NCI-H146 treated with DMSO at 0.1 percent for 48 hours (cell line): Measurements from ENCODE around the gene NBPF1.
"Not testable (repeated sequence)": the region's sequence is repeated elsewhere in the genome, so short reads cannot be mapped to it uniquely, and the experiment has no call there.

Source experiments
- DNase-seq: peaks from one replicate; lab custom pipeline; 2025; ENCODE audit not compliant: unreplicated experiment; lab: John Stamatoyannopoulos, UW

NBPF1 gene

DNA sequence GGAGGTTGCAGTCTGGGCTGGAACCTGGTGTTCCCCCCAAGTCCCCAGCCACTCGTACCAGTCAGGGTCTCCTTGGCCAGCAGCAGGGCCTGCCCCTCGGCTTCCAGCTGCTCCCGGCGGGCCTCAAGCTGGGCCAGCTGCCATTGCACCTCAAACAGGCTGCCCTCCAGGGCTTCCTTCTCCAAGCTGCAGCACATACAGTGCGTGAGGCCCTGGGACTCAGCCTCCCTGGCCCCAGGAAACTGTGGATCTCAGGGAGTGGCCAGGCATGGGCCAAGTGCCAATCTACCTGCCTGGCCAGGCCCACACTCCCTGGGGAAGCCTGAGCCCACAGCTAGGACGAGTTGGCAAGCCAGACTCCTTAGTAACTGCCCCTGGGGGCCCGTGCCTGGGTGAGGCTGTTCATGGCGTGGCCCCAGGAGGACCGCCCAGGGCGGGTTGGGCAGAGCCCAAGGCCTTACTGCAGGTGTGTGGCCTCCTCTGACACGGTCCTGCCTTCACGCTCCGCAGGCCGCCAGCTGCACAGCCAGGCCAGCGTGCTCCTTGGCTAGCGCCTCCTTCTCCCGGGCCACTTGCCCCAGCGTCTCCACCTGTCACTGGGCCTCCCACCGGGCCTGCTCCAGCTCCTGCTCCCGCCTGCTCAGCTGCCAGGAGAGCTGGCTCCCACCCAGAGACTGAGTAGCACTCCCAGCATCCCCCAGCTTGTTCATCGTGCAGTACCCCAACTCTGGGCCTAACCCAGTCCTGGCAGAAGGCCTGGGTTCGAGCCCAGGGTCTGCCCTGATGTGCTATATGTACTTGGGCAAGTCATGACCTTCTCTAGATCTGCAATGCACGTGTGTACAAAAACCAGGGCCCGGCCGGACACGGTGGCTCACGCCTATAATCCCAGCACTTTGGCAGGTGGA is 10.7 kb upstream of the NBPF1 start:
- DNase-seq, result not testable (repeated sequence)

DNA sequence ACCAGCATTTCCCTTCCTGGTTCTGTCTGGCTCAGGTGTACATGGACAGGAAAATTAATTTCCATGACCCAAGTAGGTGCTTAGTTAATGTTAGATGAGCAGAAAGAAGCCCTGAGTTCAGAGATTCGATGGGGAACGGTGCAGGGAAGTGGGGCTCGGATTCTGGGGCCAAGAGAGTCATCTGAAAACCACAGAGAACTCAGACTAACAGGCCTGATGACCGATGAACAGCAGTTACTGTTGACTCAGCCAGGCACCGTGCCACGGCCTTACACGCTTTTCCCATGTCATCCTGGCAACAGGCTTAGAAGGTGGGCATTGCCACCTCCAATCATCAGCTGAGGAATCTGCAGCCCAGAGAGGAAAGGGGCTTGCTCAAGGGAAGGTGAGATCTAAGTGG is 10.0 kb upstream of the NBPF1 start:
- not testable (repeated sequence) for DNase-seq

GRCh38 chr1:16621681-16622315 is 8.4 kb upstream of the NBPF1 start:
- not testable (repeated sequence) for DNase-seq

DNA sequence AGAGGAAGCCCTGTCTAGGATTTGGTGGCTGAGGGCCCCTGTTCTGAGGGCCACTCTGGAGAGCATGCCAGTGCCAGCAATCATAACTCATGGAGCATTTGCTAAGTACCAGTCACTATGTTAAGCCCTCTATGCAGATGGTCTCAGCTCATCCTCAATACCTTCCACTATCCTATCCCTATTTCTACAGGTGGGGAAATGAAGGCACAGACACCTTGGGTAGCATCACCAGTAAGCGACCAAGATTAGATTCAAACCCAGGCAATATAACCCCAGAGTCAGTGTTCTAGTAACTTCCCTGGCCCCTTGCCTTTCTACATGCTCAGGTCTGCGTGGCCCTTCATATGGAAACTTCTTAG is 7.9 kb upstream of the NBPF1 start:
- no peak for DNase-seq

GRCh38 chr1:16619803-16620501 is 6.6 kb upstream of the NBPF1 start:
- not testable (repeated sequence) for DNase-seq

DNA sequence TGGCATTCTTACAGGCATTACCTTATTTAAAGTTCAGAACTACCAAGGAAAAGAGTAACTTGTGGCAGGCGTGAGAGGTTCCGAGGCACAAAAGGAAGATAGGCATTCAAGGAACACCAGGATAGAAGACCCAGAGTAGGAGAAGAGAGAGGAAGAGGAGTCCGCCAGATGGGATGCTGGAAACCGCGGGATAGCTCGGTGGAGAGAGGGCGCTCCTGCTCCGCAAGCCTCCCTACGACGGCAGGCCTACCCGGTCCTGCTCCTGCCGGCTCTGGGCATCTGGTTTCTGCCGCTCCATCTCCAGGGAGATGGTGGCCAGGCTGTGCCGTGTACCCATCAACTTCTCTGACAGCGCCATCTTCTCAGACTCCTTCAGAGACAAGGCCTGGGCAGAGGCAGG is 5.4 kb upstream of the NBPF1 start:
- no peak for DNase-seq

- no peak for DNase-seq
Measured at GRCh38 chr1:16617778-16618580, 4.6 kb upstream of the NBPF1 start.

DNA sequence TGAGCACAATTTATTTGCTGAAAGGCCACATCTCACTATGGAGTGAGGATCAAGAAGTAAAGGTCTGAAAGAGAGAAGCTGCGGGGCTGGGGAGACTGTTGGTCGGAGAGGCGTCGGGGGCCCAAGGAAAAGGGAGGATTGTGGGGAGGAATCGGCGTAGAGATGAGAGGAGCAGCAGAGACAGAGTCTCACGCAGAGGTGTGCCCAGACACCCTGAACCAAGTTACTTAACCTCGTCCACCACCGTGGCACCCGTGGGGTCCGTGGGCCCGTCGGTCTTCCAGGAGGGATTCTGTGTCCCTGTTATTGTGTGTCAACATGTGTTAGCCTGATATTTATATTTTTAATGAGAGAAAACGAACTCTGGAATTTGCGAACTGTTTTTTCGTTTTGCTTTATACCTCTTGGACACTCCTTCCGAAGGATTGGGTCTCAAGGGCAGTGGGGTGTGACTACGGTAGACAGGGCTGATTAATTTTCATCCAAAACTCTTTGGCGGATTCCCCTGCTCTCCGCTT is 3.8 kb upstream of the NBPF1 start:
- no peak for DNase-seq

GRCh38 chr1:16615253-16616252 is 2.2 kb upstream of the NBPF1 start:
- no peak for DNase-seq

DNA sequence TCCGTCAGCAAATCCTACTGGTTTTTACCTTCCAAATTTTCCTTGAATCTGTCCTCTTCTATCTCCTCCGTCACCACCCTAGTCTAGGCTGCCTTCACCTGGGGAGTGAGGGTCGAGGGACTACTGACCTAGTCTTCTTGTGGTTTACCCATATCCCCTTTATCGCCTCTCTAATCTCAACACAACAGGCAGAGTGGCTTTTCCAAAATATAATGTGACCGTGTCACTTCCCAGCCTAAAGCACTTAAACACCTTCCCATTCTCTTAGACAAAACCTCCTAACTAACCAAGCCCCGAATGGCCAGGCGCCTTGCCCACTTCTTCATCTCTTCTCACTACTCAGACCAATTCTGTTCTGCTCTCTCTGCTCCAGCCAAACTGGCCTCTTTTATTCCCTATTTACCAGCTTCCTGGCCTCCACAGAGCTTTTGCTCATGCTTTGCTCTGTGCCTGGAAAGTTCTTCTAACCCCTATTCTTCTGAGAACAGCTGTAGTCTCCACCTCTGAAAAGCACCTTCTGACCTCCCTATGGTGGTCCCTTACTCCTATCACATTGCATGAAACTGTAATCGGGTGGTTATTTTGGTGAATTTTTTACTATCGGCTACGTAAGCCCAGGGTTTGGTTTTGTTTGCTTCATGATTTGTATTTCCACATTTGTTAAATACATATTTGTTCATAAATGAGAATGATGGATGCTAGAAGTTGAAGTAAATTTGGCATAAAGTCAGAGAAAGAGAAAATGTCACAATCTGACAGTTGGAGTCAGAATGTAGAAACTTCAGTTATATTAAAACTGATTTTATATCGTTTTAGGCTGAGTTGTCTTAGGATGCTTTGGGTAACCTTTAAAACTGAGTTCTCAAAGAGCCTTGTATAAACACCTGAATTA is 1.2 kb upstream of the NBPF1 start:
- no peak for DNase-seq

DNA sequence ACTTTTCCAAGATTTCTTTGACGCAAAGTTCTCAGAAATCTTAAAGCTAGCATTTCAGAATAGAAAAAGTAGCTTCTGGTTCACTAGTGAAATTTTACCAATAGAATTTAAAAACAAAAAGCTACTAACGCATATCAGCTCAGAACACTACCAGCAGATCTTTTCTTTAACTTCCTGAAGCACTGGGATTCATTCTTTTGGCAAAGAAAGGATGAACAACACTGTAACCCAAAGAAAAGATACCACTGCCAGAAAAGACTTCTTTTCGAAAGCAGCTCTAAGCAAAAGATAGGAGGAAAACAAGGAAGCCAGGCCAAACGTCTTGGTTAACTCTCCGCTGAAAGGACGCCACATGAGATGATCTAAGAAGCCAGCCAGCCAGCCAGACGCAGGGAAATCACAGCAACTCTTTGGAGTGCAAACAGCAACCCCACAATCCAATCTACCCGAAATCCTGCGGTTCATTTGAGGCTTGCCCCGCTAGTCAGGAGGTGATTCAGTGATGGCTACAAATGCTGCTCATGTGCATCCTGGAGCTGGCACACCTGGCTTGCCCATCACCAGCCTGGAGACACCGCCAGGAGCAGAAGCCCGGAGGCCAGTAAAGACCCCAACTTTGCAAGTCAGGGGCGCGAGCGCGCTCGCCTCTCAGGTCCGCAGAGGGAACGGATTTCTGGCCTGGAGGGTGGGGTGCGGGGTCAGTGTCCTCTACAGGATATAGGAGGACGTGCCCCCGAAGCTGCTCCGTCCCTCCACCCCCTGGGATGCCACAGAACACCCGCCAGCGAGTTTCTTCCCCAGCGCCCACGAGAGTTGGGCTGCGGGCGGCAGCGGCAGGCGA is 812 bp downstream of the NBPF1 start:
- no peak for DNase-seq

GRCh38 chr1:16611981-16612331 is 1.4 kb downstream of the NBPF1 start:
- not testable (repeated sequence) for DNase-seq

DNA sequence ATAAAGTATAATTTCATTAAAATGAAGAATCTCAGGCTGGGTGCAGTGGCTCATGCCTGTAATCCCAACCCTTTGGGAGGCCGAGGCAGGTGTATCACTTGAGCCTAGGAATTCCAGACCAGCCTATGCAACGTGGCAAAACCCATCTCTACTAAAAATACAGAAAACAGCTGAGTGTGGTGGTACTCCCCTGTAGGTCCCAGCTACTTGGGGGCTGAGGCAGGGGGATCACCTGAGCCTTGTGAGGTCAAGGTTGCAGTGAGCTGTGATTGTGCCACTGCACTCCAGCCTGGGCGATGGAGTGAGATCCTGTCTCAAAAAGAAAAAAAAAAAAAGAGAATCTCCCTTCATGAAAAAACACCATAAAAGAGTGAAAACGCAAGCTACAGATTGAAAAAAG is 2.2 kb downstream of the NBPF1 start:
- DNase-seq, result not testable (repeated sequence)

- DNase-seq, result not testable (repeated sequence)
Measured at GRCh38 chr1:16610553-16610952, 2.8 kb downstream of the NBPF1 start.

DNA sequence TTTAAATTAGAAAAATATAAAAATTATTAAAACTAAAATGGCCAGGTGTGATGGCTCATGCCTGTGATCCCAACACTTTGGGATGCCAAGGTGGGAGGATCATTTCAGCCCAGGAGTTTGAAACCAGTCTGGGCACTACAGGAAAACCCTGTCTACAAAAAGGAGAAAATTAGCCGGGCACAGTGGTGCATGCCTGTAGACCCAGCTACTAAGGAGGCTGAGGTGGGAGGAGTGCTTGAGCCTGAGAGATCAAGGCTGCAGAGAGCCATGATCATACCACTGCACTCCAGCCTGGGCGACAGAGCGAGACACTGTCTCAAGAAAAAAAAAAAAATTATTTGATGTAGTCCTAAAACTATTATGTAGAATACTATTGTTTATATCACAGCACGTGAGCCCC is 3.6 kb downstream of the NBPF1 start:
- not testable (repeated sequence) for DNase-seq

DNA sequence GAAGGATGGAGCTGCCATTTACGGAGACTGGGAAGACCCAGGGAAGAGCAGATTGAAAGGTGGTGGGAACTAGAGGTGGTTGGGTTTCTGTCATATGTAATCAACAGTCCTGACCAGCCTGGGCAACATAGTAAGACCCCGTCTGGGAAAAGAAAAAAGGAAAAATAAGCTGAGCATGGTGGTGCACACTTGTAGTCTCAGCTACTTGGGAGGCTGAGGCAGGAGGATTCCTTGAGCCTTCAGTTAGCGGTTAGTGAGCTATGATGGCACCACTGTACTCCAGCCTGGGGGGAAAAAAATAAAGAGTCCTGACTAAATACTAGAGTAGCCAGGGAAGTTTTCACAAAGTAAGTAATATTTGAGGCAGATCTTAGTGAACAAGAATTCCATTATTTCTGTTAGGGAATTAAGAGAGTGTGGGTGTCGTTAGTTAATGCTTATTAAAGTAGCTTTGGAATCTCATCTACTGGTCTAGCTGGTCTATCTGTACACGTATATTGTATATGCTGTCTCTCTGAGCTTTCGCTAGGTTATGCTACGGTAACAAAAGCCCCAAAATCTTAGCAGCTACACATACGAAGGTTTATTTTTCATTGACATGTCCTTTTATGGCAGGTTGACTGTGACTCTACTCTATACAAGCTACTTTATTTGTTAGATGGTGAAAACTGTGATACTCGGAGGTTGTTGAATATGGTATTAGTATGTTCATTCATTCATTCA is 4.4 kb downstream of the NBPF1 start:
- no peak for DNase-seq
